Calu3 (cell line): Measurements from ENCODE around the gene SEPTIN12. TPM values are rescaled to one million over a fixed set of nuclear protein-coding genes. Genes with fewer than 3 reads are reported as not detected.

Experiments
- BruUV-seq: library from RNA; stranded (reverse); fragments of 400-500 nt; replicated peaks from 2 replicates; lab custom pipeline; 2021; lab: Mats Ljungman, UMichigan
- CTCF ChIA-PET: fragments of 300-600 bp; sonication (Branson Sonifier 250); formaldehyde crosslinking; loops from one replicate; lab custom pipeline; 2022; ENCODE audit warnings: antibody characterized with exemption; lab: Charles Lee
- DNase-seq: peaks from one replicate; pipeline ENCODE4 v3.0.0; 2022
- H3K27ac Mint-ChIP-seq: one replicate; pipeline ENCODE4 v1.8.0; 2022; ENCODE audit warnings: mixed read lengths; ENCODE audit not compliant: unreplicated experiment
- H3K27me3 Mint-ChIP-seq: one replicate; pipeline ENCODE4 v1.8.0; 2022; ENCODE audit warnings: mixed read lengths; ENCODE audit not compliant: unreplicated experiment
- H3K36me3 Mint-ChIP-seq: one replicate; pipeline ENCODE4 v1.8.0; 2022; ENCODE audit warnings: mild to moderate bottlenecking, moderate library complexity, mixed read lengths; ENCODE audit not compliant: insufficient read depth, unreplicated experiment
- H3K4me1 Mint-ChIP-seq: one replicate; pipeline ENCODE4 v1.8.0; 2022; ENCODE audit warnings: mild to moderate bottlenecking, low read depth, mixed read lengths; ENCODE audit not compliant: unreplicated experiment
- H3K4me3 Mint-ChIP-seq: one replicate; pipeline ENCODE4 v1.8.0; 2022; ENCODE audit warnings: mild to moderate bottlenecking, low read depth, moderate library complexity, mixed read lengths; ENCODE audit not compliant: unreplicated experiment
- H3K9me3 Mint-ChIP-seq: one replicate; pipeline ENCODE4 v1.8.0; 2022; ENCODE audit warnings: low read depth, mixed read lengths; ENCODE audit not compliant: unreplicated experiment
- CTCF ChIP-seq: fragments of 200-600 bp; IDR thresholded peaks from one replicate; pipeline ENCODE4 v1.8.0; 2022; ENCODE audit warnings: antibody characterized with exemption; ENCODE audit not compliant: unreplicated experiment
- intact Hi-C: fragments of 100-400 bp; cut with micrococcal nuclease; formaldehyde crosslinking; loops from one replicate; pipeline ENCODE4 v1.10.0; 2022; ENCODE audit not compliant: unreplicated experiment
- total RNA-seq: library from RNA; stranded (reverse); gene quantifications from 2 replicates; pipeline ENCODE4 v1.2.3, GENCODE V29; 2022

The SEPTIN12 gene
- total RNA-seq, 1 experiment from 2014 or later, result not detected

- BruUV-seq, result no TSS peak
- DNase-seq, result no peak
- Mint-ChIP-seq H3K4me1 (peaks cover 17% of the 10 kb centered on the region), H3K27ac (no peak overlapping the region), H3K4me3 (no peak overlapping the region), H3K36me3 (peaks cover 32% of the 10 kb centered on the region), H3K27me3 (peaks cover 14% of the 10 kb centered on the region), H3K9me3 (no peaks in the 10 kb centered on the region)
- no peak for TF ChIP-seq CTCF
- intact Hi-C loops, result loop anchor here (10.0 kb wide), 1 partner anchor 218 kb away; the partner anchor contains the start of gene SEC14L5
- CTCF ChIA-PET, result no interaction called here
Measured at GRCh38 chr16:4736546-4736945, 51.6 kb downstream of the SEPTIN12 start.

- H3K27ac Mint-ChIP-seq, result peak overlapping the region; percentile 97
- TF ChIP-seq CTCF, result no peak
- CTCF ChIA-PET, result interaction anchor here (0.5 to 1.6 kb wide), 10 partner anchors 14 to 363 kb away, joined by 3 to 5 read pairs (median 4); partner anchors contain the start of genes MGRN1 and ZNF500
- peak; percentile 95 for DNase-seq
- peaks cover 14% of the 10 kb centered on the region for H3K27me3 Mint-ChIP-seq
- BruUV-seq, result no TSS peak
- no peaks in the 10 kb centered on the region for H3K9me3 Mint-ChIP-seq
- H3K4me1 Mint-ChIP-seq, result peaks cover 17% of the 10 kb centered on the region
- intact Hi-C loops, result loop anchor here (10.0 kb wide), 1 partner anchor 220 kb away; the partner anchor contains the start of gene SEC14L5
- H3K4me3 Mint-ChIP-seq, result peak overlapping the region; percentile 99
- H3K36me3 Mint-ChIP-seq, result peaks cover 37% of the 10 kb centered on the region
Measured at GRCh38 chr16:4734730-4735535, 53.2 kb downstream of the SEPTIN12 start.

- Mint-ChIP-seq H3K4me1 (peaks cover 17% of the 10 kb centered on the region), H3K27ac (peak within 1 kb of the TSS; percentile 97), H3K36me3 (peaks cover 37% of the 10 kb centered on the region), H3K27me3 (peaks cover 14% of the 10 kb centered on the region), H3K4me3 (peak within 1 kb of the TSS; percentile 99), H3K9me3 (no peaks in the 10 kb centered on the region)
- intact Hi-C loops, result loop anchor here (10.0 kb wide), 1 partner anchor 221 kb away; the partner anchor contains the start of gene SEC14L5
- CTCF ChIA-PET, result interaction anchor here (0.5 to 1.6 kb wide), 10 partner anchors 12 to 364 kb away, joined by 3 to 5 read pairs (median 4); partner anchors contain the start of genes MGRN1 and ZNF500
- peak; percentile 98 for DNase-seq
- TSS peak; percentile 34 for BruUV-seq
- TF ChIP-seq CTCF, result no peak
Measured at GRCh38 chr16:4734063-4734729, 53.9 kb downstream of the SEPTIN12 start, which contains the start of the genes ANKS3 and DNAAF8. TSS of gene ANKS3 (minus strand) at chr16:4734271. CDS start at chr16:4730149, 4,122 bp downstream. TSS of gene DNAAF8 (plus strand) at chr16:4734537. CDS start at chr16:4736515, 1,978 bp downstream.

GRCh38 chr16:4733747-4734062 lies 54.4 kb downstream of the SEPTIN12 start:
- DNase-seq, result peak; percentile 23
- Mint-ChIP-seq H3K4me1 (peaks cover 17% of the 10 kb centered on the region), H3K9me3 (no peaks in the 10 kb centered on the region), H3K27me3 (peaks cover 14% of the 10 kb centered on the region), H3K27ac (peak overlapping the region; percentile 97), H3K4me3 (peak overlapping the region; percentile 99), H3K36me3 (peaks cover 41% of the 10 kb centered on the region)
- no peak for TF ChIP-seq CTCF
- intact Hi-C loops, result loop anchor here (10.0 kb wide), 1 partner anchor 221 kb away; the partner anchor contains the start of gene SEC14L5
- no TSS peak for BruUV-seq
- CTCF ChIA-PET, result interaction anchor here (0.7 to 1.6 kb wide), 9 partner anchors 11 to 365 kb away, joined by 3 to 5 read pairs (median 4); partner anchors contain the start of genes MGRN1 and ZNF500
